HG03439 (cell line): ENCODE data around the gene MISP3.
"Not testable (repeated sequence)": the region's sequence is repeated elsewhere in the genome, so short reads cannot be mapped to it uniquely, and the experiment has no call there.

ENCODE experiments used
- ATAC-seq: cut with Tn5 transposase; IDR thresholded peaks from one replicate; pipeline ENCODE4 v1.9.1; 2021; ENCODE audit warnings: mild to moderate bottlenecking, moderate library complexity; ENCODE audit not compliant: unreplicated experiment

Gene MISP3

DNA sequence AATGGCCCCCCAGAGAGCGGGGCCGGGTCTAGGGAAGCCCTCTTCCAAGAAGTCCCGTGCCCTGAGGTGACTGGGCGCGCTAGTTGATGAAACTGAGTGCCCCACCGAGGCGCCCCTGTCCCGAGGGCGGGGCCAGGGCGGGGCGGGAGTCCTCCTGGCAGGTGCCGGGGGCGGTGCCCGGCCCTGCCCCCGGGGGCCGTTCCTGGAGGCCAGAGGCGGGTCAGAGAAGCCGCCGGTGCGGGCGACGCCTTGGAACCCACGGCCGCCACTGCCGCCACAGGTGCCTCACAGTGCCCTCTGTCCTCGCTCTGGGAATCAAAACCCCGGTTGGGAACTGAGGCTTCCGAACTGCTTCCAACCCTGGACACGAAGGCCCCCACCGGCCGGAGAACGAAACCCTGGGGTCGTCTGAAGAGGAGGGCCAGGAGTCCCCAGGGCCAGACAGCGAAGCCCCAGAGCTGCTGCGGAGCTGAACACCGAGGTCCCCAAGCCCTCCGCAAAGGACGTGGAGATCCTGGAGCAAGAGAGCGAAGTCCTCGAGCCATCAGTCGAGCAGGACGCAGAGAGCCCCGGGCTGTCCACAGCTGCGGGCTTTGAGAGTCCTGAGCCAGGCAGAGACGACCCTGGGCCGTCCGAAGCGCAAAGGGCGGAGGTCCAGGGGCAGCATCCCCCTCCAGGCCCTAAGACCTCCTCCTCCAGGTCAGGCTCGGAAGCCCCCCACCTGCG lies at the start of gene MISP3:
MISP3 (plus strand) TSS at position 252 of the 726 bp plus-strand sequence. CDS start 524 bp downstream, outside the sequence.
- no peak for ATAC-seq

DNA sequence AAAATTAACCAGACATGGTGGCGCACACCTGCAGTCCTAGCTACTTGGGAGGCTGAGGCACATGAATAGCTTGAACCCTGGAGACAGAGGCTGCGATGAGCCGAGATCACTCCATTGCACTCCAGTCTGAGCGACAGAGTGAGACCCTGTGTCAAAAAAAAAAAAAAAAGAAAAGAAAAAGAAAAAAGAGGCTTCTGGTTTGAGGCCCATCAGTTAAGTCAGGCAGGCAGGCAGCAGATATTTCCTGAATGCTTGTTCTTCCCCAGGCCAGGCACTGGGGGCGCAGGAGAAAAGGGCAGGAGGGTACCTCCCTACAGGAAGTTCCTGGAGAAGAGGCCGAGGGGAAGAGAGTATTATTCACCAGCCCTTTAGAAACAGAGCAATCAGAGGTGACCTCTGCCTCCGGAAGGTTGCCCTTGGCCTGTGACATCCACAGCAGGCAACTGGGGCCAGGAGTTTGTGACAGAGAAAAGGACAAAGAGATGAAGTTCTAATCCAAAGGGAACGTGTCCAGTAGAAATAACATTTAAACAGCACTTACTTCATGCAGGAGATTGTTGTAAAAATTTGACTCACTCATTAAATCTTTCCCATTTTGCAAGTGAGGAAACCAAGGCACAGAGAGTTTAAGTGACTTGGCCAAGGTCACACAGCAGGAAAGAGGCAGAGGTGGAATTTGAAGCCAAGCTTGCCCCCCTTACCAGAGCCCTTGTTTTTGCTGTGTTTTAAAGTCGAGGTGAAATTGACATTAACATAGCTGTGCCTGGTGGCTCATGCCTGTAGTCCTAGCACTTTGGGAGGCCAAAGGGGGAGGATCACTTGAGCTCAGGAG lies 49.0 kb upstream of the MISP3 start:
- ATAC-seq = no peak

DNA sequence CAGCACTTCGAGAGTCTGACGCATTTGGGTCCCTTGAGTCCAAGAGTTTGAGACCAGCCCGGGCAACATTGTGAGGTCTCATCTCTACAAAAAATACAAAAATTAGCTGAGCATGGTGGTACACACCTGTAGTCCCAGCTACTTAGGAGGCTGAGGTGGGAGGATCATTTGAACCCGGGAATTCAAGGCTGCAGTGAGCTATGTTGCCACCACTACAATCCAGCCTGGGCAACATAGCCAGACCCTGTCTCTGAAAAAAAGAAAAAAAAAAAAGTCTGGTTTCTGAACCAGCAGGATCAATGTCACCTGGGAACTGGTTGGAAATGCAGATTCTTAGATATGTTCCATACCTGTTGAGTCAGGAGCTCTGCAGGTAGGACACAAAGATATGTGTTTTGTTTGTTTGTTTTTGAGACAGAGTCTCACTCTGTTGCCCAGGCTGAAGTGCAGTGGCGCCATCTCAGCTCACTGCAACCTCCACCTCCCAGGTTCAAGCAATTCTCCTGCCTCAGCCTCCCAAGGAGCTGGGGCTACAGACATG lies 45.9 kb upstream of the MISP3 start:
- not testable (repeated sequence) for ATAC-seq

DNA sequence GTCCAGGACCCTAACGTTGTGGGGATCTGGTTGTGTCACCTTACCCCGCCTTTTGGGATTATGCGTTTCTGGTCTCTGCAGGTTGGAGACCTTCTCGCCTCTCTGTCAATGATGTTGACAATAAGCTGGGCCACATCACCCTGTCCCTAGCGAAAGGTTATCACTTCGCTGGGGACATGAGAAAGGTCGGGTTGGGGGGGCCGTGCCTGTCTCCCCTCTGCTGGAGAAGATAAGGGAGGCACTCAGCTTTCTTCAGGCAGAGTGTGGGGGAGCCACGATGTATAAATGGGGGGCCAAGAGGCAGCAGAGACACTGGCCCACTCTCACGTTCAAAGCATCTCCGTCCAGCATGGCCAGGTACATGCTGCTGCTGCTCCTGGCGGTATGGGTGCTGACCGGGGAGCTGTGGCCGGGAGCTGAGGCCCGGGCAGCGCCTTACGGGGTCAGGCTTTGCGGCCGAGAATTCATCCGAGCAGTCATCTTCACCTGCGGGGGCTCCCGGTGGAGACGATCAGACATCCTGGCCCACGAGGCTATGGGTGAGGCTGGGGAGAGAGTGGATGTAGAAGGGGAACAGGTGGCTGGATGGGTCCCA lies 44.6 kb upstream of the MISP3 start, which contains the start of gene RLN3:
RLN3 (plus strand) TSS at position 293 of the 595 bp plus-strand sequence; CDS start at position 350, 57 bp downstream.
- no peak for ATAC-seq

DNA sequence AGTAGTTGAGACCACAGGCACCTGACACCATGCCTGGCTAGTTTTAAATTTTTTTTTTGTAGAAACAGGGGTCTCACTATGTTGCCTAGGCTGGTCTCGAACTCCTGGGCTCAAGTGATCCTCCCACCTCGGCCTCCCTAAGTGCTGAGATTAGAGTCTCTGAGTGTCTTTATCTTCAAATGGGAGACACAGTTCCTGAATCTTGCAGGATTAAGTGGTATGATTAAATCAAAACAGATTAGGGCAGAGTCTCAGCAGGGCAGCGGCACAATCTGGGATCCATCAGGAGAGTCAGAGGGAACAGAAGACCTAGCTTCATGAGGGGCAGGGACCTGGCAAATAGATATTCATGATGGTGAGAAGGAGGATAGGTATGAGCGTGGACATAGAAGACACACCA lies 43.7 kb upstream of the MISP3 start:
- no peak for ATAC-seq

DNA sequence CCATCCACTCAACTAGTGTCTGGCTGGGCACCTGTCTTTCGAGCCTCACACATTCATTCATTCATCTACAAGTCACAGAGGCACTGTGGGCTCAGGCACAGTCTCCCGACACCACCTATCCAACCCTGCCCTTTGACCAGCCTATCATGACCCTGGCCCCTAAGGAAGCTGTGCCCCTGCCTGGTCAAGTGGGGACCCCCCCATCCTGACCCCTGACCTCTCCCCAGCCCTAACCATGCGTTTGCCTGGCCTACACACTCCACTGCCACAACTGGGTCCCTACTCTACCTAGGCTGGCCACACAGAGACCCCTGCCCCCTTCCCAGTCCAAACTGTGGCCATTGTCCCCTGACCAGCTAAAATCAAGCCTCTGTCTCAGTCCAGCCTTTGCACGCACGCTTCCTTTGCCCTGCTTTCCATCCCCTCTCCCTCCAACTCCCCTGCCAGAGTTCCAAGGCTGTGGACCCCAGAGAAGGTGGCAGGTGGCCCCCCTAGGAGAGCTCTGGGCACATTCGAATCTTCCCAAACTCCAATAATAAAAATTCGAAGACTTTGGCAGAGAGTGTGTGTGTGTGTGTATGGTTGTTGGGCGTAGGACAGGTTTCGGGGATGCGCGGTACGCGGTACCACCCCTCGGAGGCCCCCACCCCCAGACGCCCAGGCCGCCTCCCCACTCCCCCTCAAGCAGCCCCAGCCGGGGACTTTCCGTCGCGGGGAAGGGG lies 41.4 kb upstream of the MISP3 start:
- no peak for ATAC-seq

DNA sequence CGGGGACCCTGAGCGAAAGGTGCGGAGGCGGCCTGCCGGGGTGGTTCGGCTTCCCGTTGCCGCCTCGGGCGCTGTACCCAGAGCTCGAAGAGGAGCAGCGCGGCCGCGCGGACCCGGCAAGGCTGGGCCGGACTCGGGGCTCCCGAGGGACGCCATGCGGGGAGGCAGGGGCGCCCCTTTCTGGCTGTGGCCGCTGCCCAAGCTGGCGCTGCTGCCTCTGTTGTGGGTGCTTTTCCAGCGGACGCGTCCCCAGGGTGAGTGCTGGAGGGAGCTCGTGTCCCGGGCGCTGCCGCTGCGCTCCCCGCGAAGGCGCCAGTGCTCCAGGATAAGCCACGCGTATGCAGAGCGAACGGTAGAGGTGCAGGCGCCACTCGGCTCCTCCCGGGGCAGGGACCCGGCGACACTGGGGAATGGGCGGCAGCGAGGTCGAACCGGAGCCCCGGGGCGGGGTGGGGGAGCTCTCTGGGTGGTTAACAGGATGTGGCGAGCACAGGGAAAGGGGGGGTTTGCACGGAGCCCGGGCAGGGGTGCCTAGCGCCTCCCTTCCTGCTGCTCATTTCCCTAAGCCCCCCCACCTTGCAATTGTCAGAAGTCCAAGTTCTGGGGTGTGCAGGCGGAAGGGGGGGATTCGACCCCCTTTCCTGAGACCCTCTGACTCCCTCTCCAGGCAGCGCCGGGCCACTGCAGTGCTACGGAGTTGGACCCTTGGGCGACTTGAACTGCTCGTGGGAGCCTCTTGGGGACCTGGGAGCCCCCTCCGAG lies 40.7 kb upstream of the MISP3 start, which contains the start of gene IL27RA:
IL27RA (plus strand) TSS at position 44 of the 762 bp plus-strand sequence; CDS start at position 155, 111 bp downstream.
- peak; percentile 54 for ATAC-seq

DNA sequence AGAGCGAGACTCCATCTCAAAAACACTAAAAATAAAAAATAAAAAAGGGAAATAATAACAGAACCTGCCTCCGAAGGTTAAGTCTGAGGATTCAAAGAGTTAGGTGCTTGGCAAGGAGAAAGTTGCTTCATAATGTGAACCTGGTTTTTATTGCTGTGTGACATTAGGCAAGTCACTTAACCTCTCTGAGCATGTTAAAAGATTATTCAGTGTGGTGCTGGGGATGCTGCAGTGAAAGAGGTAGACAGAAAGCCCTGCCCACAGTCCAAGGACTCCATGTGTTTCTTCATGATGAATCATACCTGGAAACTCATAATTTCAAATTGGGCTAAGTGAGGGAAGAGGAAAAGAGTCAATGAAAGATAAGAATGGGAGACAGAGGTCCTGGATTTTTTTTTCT lies 38.6 kb upstream of the MISP3 start:
- no peak for ATAC-seq

DNA sequence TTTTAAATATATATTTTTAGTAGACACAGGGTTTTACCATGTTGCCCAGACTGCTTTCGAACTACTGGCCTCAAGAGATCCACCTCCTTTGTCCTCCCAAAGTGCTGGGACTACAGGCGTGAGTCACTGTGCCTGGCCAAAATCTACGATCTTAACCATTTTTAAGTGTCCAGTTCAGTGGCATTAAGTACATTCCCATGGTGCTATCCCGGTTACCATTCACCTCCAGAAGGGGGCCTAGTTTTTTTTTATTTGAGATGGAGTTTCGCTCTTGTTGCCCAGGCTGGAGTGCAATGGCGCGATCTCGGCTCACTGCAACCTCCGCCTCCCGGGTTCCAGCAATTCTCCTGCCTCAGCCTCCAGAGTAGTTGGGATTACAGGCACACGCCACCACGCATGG lies 37.4 kb upstream of the MISP3 start:
- ATAC-seq = not testable (repeated sequence)

DNA sequence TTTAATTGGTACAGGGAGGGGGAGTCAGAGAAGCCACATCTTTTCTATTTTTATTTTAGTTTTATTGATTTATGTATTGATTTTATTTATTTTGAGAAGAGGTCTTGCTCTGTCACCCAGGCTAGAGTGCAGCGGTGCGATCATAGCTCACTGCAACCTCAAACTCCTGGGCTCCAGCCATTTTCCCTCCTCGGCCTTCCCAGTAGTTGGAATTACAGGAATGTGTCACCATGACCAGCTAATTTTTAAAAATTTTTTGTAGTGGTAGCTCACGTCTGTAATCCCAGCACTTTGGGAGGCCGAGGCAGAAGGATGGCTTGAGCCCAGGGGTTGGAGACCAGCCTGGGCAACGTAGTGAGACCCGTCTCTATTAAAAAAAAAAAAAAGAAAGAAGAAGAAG lies 36.9 kb upstream of the MISP3 start:
- ATAC-seq = no peak

DNA sequence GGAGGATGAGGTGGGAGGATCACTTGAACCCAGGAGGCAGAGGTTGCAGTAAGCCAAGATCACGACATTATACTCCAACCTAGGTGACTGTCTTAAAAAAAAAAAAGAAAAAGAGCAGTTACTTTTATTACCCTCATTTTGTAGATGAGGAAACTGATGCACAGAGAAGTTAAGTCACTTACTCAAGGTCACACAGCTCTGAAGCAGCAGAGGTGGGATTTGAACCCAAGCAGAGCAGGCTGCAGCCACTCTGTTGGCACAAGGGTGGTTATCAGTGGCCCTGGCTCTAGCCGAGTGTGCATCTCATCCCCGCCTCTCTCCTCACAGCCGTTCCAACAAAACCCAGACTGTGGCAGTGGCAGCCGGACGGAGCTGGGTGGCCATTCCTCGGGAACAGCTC lies 33.4 kb upstream of the MISP3 start:
- no peak for ATAC-seq

DNA sequence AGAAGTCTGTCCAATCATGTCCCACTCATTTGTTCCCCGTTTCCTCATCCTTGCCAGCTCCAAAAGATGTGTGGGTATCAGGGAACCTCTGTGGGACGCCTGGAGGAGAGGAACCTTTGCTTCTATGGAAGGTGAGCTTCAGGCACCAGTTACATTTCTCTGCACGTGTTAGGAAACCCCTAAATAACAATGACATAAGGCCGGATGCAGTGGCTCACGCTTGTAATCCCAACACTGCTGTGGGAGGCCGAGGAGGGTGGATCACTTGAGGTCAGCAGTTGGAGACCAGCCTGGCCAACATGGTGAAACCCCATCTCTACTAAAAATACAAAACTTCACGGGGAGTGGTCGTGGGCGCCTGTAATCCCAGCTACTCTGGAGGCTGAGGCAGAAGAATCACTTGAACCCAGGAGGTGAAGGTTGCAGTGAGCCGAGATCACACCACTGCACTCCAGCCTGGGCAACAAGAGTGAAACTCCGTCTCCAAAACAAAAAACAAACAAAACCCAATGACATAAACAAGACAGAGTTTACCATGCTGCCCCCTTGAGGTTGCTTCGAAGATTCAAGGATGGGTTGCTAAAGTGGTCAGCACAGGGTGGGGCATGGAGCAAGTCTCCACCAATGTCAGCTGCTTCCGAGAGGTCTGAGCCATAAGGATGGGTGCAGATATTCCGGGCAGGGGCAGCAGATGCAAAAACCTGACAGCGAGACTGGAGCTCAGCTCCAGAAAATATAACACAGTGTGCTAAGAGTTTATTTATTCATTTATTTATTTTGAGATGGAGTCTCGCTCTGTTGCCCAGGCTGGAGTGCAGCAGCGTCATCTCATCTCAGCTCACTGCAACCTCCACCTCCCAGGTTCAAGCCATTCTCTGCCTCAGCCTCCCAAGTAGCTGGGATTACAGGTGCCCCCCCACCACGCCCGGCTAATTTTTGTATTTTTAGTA lies 29.7 kb upstream of the MISP3 start:
- ATAC-seq = not testable (repeated sequence)

DNA sequence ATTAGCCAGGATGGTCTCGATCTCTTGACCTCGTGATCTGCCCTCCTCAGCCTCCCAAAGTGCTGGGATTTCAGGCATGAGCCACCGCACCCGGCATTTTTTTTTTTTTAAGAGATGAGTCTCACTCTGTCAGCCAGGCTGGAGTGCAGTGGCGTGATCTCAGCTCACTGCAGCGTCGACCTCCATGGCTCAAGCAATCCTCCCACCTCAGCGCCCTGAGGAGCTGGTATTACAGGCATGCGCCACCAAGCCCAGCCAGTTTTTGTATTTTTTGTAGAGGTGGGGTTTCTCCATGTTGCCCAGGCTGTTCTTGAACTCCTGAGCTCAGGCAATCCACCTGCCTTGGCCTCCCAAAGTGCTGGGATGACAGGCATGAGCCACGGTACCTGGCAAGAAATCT lies 24.7 kb upstream of the MISP3 start:
- not testable (repeated sequence) for ATAC-seq

DNA sequence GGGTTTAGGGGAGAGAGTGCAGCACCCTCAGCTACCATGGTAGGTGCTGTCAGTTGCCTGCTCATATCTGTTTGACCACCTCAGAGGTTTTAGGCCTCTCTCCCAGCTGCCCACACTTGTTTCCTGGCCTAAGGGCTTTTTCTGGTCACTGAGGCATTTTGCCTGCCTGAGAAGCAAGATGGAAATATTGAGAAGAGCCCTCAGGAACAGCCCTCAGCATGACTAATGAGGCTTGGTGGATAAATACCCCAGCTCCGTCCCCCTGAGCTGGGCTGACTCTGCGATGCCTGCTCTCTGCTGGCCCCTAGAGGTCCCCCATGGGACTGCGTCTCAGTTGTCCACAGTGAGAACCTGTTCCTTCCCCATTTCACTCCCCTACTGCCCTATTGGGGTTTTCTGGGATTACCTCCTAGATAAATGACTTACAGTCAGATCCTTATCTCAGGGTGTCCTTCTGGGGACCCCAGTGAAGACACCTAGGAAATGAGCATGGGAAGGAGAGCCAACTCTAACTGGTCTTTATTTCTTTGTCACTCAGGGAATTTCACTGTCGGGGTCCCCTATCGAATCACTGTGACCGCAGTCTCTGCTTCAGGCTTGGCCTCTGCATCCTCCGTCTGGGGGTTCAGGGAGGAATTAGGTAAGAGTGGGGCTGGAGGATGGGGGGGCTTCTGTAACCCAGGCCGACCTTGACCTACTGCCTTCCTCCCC lies 24.0 kb upstream of the MISP3 start:
- no peak for ATAC-seq

DNA sequence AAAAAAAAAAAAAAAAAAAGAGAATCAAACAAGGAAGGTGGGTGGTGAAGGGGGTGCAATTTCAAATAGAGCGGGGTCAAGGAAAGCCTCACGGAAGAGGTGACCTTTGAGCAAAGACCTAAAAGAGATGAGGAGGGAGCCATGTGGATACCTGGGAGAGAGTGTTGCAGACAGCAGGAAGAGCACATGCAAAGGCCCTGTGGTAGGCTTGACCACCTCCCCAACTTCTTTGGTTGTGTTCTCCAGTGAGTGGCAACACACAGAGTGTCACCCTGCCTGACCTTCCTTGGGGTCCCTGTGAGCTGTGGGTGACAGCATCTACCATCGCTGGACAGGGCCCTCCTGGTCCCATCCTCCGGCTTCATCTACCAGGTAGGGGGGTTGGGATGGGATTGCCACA lies 22.1 kb upstream of the MISP3 start:
- no peak for ATAC-seq

DNA sequence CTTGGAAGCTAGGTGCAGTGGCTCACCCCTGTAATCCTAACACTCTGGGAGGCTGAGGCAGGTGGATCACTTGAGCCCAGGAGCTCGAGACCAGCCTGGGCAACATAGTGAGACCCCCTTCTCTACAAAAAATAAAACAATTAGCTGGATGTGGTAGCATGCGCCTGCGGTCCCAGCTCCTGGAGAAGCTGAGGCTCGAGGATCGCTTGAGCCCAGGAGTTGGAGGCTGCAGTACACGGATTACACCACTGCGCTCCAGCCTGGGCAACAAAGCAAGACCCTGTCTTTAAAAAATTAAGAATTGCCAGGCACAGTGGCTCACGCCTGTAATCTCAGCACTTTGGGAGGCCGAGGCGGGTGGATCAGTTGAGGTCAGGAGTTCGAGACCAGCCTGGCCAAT lies 21.6 kb upstream of the MISP3 start:
- not testable (repeated sequence) for ATAC-seq

DNA sequence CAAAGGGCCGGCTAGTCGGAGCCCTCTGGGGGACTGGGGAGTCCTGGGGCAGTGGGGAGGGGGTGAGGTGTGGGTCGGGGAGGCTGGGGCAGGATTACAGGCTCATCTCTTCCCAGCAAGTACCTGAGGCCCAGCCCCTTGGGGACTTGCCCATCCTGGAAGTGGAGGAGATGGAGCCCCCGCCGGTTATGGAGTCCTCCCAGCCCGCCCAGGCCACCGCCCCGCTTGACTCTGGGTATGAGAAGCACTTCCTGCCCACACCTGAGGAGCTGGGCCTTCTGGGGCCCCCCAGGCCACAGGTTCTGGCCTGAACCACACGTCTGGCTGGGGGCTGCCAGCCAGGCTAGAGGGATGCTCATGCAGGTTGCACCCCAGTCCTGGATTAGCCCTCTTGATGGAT lies 20.6 kb upstream of the MISP3 start:
- ATAC-seq = no peak

DNA sequence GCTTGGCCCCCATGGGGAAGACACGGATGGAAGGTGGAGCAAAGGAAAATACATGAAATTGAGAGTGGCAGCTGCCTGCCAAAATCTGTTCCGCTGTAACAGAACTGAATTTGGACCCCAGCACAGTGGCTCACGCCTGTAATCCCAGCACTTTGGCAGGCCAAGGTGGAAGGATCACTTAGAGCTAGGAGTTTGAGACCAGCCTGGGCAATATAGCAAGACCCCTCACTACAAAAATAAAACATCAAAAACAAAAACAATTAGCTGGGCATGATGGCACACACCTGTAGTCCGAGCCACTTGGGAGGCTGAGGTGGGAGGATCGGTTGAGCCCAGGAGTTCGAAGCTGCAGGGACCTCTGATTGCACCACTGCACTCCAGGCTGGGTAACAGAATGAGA lies 20.1 kb upstream of the MISP3 start:
- no peak for ATAC-seq
